Caki2 (cell line): Measurements from ENCODE around the gene OSBPL3. TPM values are rescaled to one million over a fixed set of nuclear protein-coding genes. Genes with fewer than 3 reads are reported as not detected.

Experiments used
- DNase-seq: peaks from one replicate; pipeline ENCODE4 v3.0.0-alpha.2; 2015; ENCODE audit warnings: low read depth
- in situ Hi-C: cut with HindIII; loops from 2 replicates; pipeline ENCODE4 v1.10.0; 2016; ENCODE audit warnings: low sequenced_read_pairs, low pct_unique_long_range_greater_than_20kb, mixed read lengths
- total RNA-seq: library from RNA; depleted of rRNA; stranded (reverse); fragments of >200 nt; shearing (Covaris generic); gene quantifications from 2 replicates; pipeline ENCODE4 v1.2.3, GENCODE V29; 2014; ENCODE audit warnings: low replicate concordance

Gene OSBPL3
- total RNA-seq, 1 experiment from 2014 or later: 30.3 TPM

GRCh38 chr7:24858108-24858977 is 121.6 kb downstream of the OSBPL3 start:
- in situ Hi-C loops: no loop called here
- DNase-seq: no peak

- in situ Hi-C loops: no loop called here
- DNase-seq: no peak
Measured at GRCh38 chr7:24857623-24858022, 122.4 kb downstream of the OSBPL3 start.

DNA sequence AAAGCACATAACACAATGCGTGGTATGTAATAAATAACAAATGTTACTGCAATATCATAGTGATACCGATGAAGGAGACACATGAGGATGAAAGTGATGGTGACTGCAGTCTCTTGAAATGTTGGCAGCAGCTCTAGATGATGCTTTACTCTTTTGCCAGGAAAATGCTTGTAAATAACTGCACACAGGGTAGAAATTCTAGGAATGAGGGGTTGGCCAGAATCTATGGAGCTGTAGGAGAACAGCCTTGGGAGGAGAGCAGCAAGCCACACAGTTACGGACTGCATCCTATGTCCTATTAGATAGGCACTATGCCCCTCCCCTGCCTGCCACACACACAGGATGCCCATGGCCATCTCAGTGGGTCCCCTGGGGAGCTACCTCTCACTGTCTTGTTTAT is 125.1 kb downstream of the OSBPL3 start:
- in situ Hi-C loops: no loop called here

GRCh38 chr7:24851786-24852185 is 128.2 kb downstream of the OSBPL3 start:
- in situ Hi-C loops: no loop called here
- peak; percentile 30 for DNase-seq

More for the DNA sequence above, 125.1 kb downstream of the OSBPL3 start:
- no peak for DNase-seq

DNA sequence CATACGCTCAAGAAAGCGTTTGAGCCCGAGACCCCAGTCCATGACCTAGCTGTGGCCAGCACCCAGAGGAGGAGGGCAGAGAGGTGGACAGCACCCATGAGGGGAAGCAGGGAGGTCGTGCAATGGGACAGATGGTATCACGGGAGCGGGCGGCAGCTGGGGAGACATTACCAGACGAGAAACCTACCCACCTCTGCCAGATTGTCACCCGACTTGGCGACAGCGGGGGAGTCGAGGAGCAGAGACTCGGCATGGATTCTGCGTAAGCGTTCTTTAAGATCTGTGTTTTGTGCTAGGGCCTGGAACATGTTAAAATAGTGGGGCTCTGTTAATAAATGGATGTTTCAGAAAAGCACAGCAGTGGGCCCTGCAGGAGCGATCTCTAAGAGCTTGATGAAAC is 131.1 kb downstream of the OSBPL3 start:
- in situ Hi-C loops: no loop called here
- no peak for DNase-seq

GRCh38 chr7:24847754-24848153 is 132.2 kb downstream of the OSBPL3 start:
- no peak for DNase-seq

DNA sequence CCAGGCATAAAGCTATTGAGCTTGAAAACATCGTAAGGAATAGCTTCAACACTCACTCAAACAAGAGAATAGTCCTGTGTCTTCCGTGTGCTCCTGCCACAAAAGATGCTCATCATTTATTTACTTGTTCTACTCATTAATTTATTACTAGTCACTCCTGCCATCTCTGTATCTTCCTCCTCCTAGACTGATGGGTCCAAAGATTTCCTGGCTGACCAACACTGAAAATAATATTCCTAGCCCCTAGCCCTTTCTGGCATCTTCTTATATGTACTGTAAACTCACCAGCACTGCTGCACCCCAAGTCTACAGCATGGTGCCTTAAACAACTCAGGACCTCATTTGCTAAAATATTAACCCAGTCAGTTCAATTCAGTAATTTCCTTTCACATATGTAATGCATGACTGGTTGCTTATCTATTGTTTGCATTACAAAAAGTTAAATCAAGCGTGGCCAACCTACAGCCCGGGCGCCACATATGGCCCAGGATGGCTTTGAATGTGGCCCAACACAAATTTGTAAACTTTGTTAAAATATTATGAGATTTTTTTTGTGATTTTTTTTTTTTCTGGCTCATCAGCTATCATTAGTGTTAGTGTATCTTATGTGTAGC is 136.1 kb downstream of the OSBPL3 start:
- in situ Hi-C loops: no loop called here
- peak; percentile 62 for DNase-seq

More at GRCh38 chr7:24847754-24848153, 132.2 kb downstream of the OSBPL3 start:
- in situ Hi-C loops: no loop called here

DNA sequence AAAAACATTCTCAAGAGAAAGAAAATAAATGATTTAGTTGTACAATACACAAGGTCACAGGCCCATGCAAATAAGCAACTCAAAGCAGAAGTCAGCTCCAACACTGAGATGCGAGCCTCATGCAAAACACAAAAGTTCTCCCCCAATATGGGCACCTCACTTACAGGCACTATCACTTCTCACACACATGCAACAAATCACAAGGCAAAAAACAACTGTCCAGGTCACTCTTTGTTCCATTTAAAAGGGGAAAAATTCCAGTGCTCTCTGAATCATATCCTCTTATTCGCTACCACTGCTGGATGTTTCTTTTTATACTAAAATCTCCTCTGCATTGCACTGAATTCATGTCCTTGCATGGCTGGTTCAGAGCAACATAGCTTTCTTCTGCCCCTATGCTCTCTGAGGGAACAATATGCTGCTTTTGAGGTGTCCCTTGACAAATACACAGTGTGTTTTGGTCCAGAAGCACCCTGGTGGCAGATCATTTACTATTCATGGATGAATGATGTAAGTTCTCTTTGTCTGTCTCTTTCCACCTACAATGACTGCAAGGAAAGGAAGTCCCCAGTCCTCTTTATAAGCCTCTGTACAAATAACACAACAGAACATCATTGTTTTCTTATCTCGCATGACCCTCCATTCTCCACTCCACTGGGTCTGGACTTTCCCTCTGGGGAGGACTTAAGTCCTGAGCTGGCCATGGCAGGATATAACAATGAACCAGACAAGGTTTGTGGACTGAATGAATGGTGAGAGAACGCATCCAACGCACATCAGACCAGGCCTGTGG is 137.3 kb downstream of the OSBPL3 start:
- in situ Hi-C loops: no loop called here
- peak; percentile 92 for DNase-seq

GRCh38 chr7:24842029-24842428 is 137.9 kb downstream of the OSBPL3 start:
- in situ Hi-C loops: no loop called here

DNA sequence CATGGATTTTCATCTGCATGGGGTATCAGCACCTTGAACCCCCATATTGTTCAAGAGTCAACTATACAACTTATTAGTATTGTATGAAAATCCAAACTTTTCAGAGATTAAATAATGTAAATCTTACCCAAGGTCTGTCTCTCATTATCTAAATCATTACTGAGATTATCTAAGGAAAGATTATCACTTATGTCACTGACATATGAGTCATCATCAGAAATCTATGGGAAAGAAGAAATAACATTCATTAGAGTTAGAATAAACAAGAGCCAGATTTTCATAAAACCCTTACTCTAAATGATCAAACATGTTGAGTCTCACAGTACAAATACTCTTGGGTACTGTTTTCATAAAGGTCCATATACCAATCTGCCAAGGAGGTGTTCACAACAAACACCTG is 139.4 kb downstream of the OSBPL3 start:
- in situ Hi-C loops: no loop called here
- DNase-seq: no peak

More at GRCh38 chr7:24842029-24842428, 137.9 kb downstream of the OSBPL3 start:
- DNase-seq: no peak

- in situ Hi-C loops: no loop called here
- DNase-seq: no peak
Measured at GRCh38 chr7:24836084-24836483, 143.9 kb downstream of the OSBPL3 start.

GRCh38 chr7:24835643-24836042 is 144.3 kb downstream of the OSBPL3 start:
- in situ Hi-C loops: no loop called here
- DNase-seq: no peak

DNA sequence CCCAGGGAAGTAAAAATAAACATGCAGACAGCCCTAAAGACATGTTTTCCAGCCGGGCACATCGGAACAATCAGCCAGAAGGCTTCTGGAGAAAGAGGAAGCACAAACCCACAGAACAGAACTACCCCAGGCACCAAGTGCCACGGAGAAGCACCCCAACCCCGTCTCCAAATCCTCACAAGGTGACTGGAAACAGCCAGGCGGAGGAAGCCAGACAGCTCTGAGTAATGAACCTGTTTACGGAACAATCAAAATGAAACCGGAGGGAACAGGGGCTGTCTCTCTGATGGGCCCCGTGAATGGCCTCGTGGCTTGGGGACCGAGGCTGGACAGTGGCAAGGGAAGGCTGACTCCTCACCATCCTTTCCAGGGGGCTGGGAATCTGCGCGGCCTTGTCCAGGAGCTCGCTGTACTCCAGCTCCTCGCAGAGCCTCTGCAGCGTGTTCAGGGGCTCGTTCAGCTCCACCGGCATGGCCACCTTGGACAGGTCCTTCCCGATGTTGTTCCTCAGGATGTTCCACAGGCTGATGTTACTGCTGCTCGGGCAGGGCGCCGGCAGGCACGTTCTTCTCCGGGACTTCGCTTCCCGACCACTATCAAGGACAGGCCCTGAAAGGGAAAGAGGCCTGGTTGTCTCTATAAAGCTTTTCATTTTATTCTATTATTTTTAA is 145.7 kb downstream of the OSBPL3 start:
- DNase-seq: no peak
- in situ Hi-C loops: no loop called here

DNA sequence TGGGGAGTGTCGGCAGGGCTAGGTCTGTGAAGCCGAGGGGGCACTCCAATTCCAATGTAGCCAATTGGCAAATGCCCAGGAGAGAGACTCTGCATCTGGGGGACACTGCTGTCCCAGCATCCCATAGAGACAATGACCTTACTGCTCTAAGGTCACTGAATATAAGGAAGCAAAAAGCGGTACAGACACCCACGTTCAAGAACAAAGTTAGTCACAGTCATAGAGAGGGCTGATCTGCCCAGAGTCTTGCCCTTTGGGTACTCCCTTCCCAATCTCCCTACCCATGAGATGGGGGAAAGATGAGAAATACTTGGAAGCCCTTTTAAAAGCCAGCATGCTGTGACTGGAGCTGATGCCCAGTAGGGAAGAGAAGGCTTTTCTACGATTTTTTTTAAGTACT is 146.4 kb downstream of the OSBPL3 start:
- in situ Hi-C loops: no loop called here

DNA sequence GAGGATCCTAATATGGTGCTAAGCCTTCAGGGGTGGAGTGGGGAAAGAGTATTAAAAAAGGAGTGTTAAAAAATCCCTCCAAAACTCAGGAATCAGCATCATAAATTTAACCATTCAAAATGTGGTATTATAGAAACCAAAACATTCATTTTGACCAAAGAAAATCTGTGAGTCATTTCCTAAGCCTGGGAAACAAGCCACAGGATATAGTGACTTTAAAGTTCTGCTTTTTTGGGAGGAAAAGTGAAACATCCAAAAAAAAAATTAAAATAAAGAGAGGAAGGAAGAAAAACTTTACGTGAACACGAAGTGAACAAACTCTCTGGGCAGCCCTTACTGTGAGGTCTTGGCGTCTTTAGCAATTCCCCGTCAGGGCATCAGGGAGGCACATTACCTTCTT is 148.7 kb downstream of the OSBPL3 start:
- in situ Hi-C loops: no loop called here
- DNase-seq: no peak

More for the DNA sequence above, 146.4 kb downstream of the OSBPL3 start:
- no peak for DNase-seq

DNA sequence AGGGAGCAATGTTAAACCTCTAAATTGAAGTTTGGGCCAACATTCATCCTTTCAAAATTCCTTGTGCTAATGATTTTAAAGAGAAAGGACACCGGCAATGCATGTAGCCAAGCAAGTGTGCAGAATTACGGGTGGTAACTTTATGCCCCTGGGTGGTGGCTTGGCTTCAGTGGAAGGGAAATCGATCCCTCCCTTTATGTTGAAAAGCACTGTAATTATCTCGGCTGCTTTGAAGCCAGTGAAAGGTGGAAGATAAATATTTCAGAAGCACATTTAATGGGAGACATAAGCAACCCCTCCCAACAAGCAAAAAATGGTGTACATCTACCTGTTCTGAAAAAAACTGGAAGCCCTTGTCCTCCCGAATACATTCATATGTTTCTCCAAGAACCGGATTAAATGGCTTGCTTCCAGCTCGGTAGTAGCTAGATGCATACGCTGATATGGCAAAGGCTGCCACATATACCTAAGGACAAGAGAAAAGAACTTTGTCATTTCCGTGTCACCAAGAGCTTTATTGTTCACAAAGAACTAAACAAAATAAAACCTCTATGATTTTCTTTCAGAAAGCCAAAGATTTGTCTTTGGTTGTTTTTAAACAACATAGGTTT is 149.4 kb downstream of the OSBPL3 start:
- in situ Hi-C loops: no loop called here

GRCh38 chr7:24829787-24830186 is 150.2 kb downstream of the OSBPL3 start:
- in situ Hi-C loops: no loop called here

More for the DNA sequence above, 149.4 kb downstream of the OSBPL3 start:
- DNase-seq: no peak

More at GRCh38 chr7:24829787-24830186, 150.2 kb downstream of the OSBPL3 start:
- DNase-seq: no peak
